CD4-positive, CD25-positive, alpha-beta regulatory T cell (primary cell): ENCODE results near the gene CEP78. TPM values are rescaled to one million over a fixed set of nuclear protein-coding genes. Genes with fewer than 3 reads are reported as not detected.

Source experiments
- ATAC-seq, 2 donors: fragments of 150-1000 bp; cut with Tn5 transposase; one replicate each; pipeline ENCODE4 v1.10.0; 2021; ENCODE audit warnings: low read depth in 2 of 2, moderate number of reproducible peaks in 2 of 2, moderate library complexity in 1 of 2
- DNase-seq, 3 donors: peaks; one replicate each; pipeline versions ENCODE4 v3.0.0 to v3.0.0-alpha.2; 2012 to 2022; ENCODE audit warnings: mixed read lengths in 1 of 3
- H3K27ac ChIP-seq: one replicate; pipeline ENCODE4 v1.7.0; 2013; ENCODE audit warnings: mild to moderate bottlenecking, low read length; ENCODE audit not compliant: insufficient read depth, poor library complexity, severe bottlenecking
- H3K27me3 ChIP-seq: one replicate; pipeline ENCODE4 v1.7.0; 2013; ENCODE audit warnings: low read length; ENCODE audit not compliant: control insufficient read depth, insufficient read depth
- H3K36me3 ChIP-seq: one replicate; pipeline ENCODE4 v1.7.0; 2013; ENCODE audit warnings: mild to moderate bottlenecking, low read length, moderate library complexity; ENCODE audit not compliant: control insufficient read depth, insufficient read depth
- H3K4me1 ChIP-seq: 2 replicates; pipeline ENCODE4 v1.7.0; 2013; ENCODE audit warnings: mild to moderate bottlenecking, low read length; ENCODE audit not compliant: insufficient read depth, control insufficient read depth, poor library complexity, severe bottlenecking
- H3K4me3 ChIP-seq: one replicate; pipeline ENCODE4 v1.7.0; 2013; ENCODE audit warnings: low read depth, mild to moderate bottlenecking, low read length, moderate library complexity
- H3K9me3 ChIP-seq, 2 experiments: 1 replicate in 1 of 2; 2 replicates in 1 of 2; pipeline ENCODE4 v1.7.0; 2013; ENCODE audit warnings: low read length in 2 of 2, mild to moderate bottlenecking in 1 of 2, moderate library complexity in 1 of 2; ENCODE audit not compliant: control insufficient read depth in 2 of 2
- H3K27ac Mint-ChIP-seq, 3 donors: one replicate each; pipeline ENCODE4 v1.8.0; 2020 to 2022; ENCODE audit warnings: mild to moderate bottlenecking in 3 of 3, mixed read lengths in 3 of 3, moderate library complexity in 2 of 3
- H3K27me3 Mint-ChIP-seq: one replicate; pipeline ENCODE4 v1.8.0; 2022; ENCODE audit warnings: mild to moderate bottlenecking, mixed read lengths
- H3K36me3 Mint-ChIP-seq: one replicate; pipeline ENCODE4 v1.8.0; 2020; ENCODE audit warnings: mixed read lengths
- H3K4me1 Mint-ChIP-seq, 4 donors: one replicate each; pipeline ENCODE4 v1.8.0; 2020 to 2022; ENCODE audit warnings: mixed read lengths in 4 of 4, mild to moderate bottlenecking in 1 of 4
- H3K4me3 Mint-ChIP-seq, 4 donors: one replicate each; pipeline ENCODE4 v1.8.0; 2020 to 2022; ENCODE audit warnings: mild to moderate bottlenecking in 4 of 4, mixed read lengths in 4 of 4, moderate library complexity in 3 of 4
- H3K9me3 Mint-ChIP-seq, 7 donors: one replicate each; pipeline ENCODE4 v1.8.0; 2020 to 2022; ENCODE audit warnings: mixed read lengths in 7 of 7, mild to moderate bottlenecking in 3 of 7, moderate library complexity in 2 of 7
- polyA plus RNA-seq, 4 donors: library from polyadenylated mRNA; unstranded; fragments of 300-500 nt; fragmentation: Illumina TruSeq; gene quantifications; one replicate each; pipeline ENCODE4 v1.2.3, GENCODE V29; 2021
- total RNA-seq: library from RNA; stranded (reverse); gene quantifications from one replicate; pipeline ENCODE4 v1.2.3, GENCODE V29; 2022

The CEP78 gene
- total and polyA plus RNA-seq, 5 donors from 2014 or later: 24.9 to 43.6 (median 31.4) TPM

DNA sequence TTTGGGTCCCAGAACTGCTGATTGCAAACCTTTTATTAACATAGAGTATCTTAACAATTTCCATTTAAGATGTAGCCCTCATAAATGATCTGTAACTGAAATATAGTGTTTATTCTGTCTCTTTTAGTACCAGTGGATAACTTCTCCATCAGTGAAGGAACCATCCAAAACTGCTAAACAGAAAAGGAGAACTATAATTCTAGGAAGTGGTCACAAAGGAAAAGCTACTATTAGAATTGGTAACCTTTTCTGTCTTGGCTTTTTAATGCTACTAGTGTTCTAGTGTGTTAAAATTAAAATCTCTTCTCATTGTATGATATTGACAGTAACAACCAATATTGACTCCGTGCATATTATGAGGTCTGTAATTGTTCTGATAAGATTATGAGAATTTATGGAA lies 12.8 kb downstream of the CEP78 start:
- H3K27ac Mint-ChIP-seq: peak overlapping the region in 1 of 3 donors; percentile 38
- Histone ChIP-seq H3K27ac (no peak overlapping the region), H3K27me3 (no peaks in the 10 kb centered on the region), H3K9me3 (no peaks in the 10 kb centered on the region), H3K4me3 (no peak overlapping the region), H3K36me3 (peaks cover 65% of the 10 kb centered on the region), H3K4me1 (no peaks in the 10 kb centered on the region)
- H3K4me1 Mint-ChIP-seq: peaks cover 6 to 29% (median 19%) of the 10 kb centered on the region in 4 donors
- H3K9me3 Mint-ChIP-seq: no peaks in the 10 kb centered on the region
- H3K36me3 Mint-ChIP-seq: peaks cover 54% of the 10 kb centered on the region
- ATAC-seq: no peak
- DNase-seq: no peak
- H3K4me3 Mint-ChIP-seq: no peak overlapping the region
- H3K27me3 Mint-ChIP-seq: no peaks in the 10 kb centered on the region

DNA sequence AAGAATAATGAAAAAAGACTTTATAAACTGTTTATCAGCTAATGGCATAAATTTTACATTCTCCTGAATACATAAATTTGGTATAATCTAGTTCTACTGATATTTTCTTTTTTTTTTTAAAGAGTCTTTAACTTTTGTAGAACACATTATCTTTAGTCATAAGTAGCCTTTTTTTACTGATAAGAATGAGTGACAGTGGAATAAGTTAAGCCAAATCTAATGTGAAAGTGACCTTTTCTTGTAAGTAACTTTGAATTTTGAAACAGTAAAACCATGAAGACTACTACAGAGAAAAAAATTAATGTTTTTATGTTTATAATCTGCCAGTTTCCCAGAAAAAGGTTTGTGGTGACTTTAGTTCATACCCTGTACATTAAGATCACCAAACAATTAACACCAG lies 13.7 kb downstream of the CEP78 start:
- Mint-ChIP-seq H3K27ac (no peak overlapping the region), H3K36me3 (peaks cover 60% of the 10 kb centered on the region), H3K4me3 (no peak overlapping the region), H3K9me3 (no peaks in the 10 kb centered on the region), H3K27me3 (no peaks in the 10 kb centered on the region), H3K4me1 (peaks cover 8 to 27% (median 20%) of the 10 kb centered on the region in 4 donors)
- H3K27me3 ChIP-seq: no peaks in the 10 kb centered on the region
- H3K4me1 ChIP-seq: no peaks in the 10 kb centered on the region
- ATAC-seq (no peak), DNase-seq (no peak)
- no peaks in the 10 kb centered on the region for H3K9me3 ChIP-seq
- H3K4me3 ChIP-seq: no peak overlapping the region
- H3K27ac ChIP-seq: no peak overlapping the region
- peaks cover 59% of the 10 kb centered on the region for H3K36me3 ChIP-seq

DNA sequence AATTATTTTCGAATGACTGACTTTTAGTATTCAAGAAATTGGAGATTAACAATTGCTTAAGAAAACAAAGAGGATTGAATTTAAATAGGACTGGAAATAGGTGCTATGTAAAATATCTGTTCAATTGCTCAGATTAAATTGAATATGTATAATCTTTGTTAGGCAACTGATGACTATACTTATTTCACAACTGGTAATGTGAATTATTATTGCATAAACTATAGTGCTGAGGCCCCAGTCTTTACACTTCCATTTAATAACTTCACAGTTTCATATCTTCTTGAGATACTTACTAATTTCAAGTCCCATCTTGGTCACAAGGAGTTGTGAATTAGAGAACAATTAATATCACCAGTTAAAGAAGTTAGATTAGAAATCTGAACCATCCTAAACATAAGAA lies 16.7 kb downstream of the CEP78 start:
- H3K36me3 Mint-ChIP-seq: peaks cover 58% of the 10 kb centered on the region
- Histone ChIP-seq H3K9me3 (no peaks in the 10 kb centered on the region), H3K36me3 (peaks cover 56% of the 10 kb centered on the region), H3K27ac (no peak overlapping the region), H3K4me3 (no peak overlapping the region), H3K27me3 (no peaks in the 10 kb centered on the region), H3K4me1 (no peaks in the 10 kb centered on the region)
- H3K27ac Mint-ChIP-seq: no peak overlapping the region
- H3K4me3 Mint-ChIP-seq: no peak overlapping the region
- H3K4me1 Mint-ChIP-seq: peaks cover 3 to 17% (median 9%) of the 10 kb centered on the region in 4 donors
- H3K27me3 Mint-ChIP-seq: no peaks in the 10 kb centered on the region
- DNase-seq (no peak), ATAC-seq (no peak)
- H3K9me3 Mint-ChIP-seq: no peaks in the 10 kb centered on the region

- Mint-ChIP-seq H3K27me3 (no peaks in the 10 kb centered on the region), H3K4me3 (no peak overlapping the region), H3K36me3 (peaks cover 54% of the 10 kb centered on the region), H3K9me3 (no peaks in the 10 kb centered on the region), H3K4me1 (peaks cover 2 to 12% (median 7%) of the 10 kb centered on the region in 4 donors), H3K27ac (no peak overlapping the region)
- no peaks in the 10 kb centered on the region for H3K27me3 ChIP-seq
- no peak for ATAC-seq
- no peak for DNase-seq
- H3K9me3 ChIP-seq: no peaks in the 10 kb centered on the region
- H3K4me1 ChIP-seq: no peaks in the 10 kb centered on the region
- H3K36me3 ChIP-seq: peaks cover 57% of the 10 kb centered on the region
- H3K4me3 ChIP-seq: no peak overlapping the region
- H3K27ac ChIP-seq: peak overlapping the region; percentile 2
These were observed 17.4 kb downstream of the CEP78 start for GRCh38 chr9:78253285-78253684.

GRCh38 chr9:78261403-78262001 lies 25.6 kb downstream of the CEP78 start:
- peaks cover 36% of the 10 kb centered on the region for H3K36me3 ChIP-seq
- ATAC-seq: no peak
- no peak overlapping the region for H3K27ac Mint-ChIP-seq

GRCh38 chr9:78262655-78263054 lies 26.8 kb downstream of the CEP78 start:
- H3K36me3 ChIP-seq: peaks cover 45% of the 10 kb centered on the region
- ATAC-seq: no peak
- H3K27me3 ChIP-seq: no peaks in the 10 kb centered on the region
- no peaks in the 10 kb centered on the region for H3K4me1 ChIP-seq
- no peaks in the 10 kb centered on the region for H3K27me3 Mint-ChIP-seq
- H3K9me3 Mint-ChIP-seq: no peaks in the 10 kb centered on the region
- no peak overlapping the region for H3K4me3 ChIP-seq
- H3K36me3 Mint-ChIP-seq: peaks cover 26% of the 10 kb centered on the region
- no peak overlapping the region for H3K27ac ChIP-seq
- no peak overlapping the region for H3K27ac Mint-ChIP-seq
- H3K4me3 Mint-ChIP-seq: no peak overlapping the region
- H3K4me1 Mint-ChIP-seq: peaks cover 3 to 15% (median 5%) of the 10 kb centered on the region in 4 donors
- H3K9me3 ChIP-seq: no peaks in the 10 kb centered on the region
- DNase-seq: no peak

More at GRCh38 chr9:78261403-78262001, 25.6 kb downstream of the CEP78 start:
- Mint-ChIP-seq H3K36me3 (peaks cover 30% of the 10 kb centered on the region), H3K4me3 (no peak overlapping the region), H3K9me3 (no peaks in the 10 kb centered on the region), H3K4me1 (peaks cover 3 to 15% (median 5%) of the 10 kb centered on the region in 4 donors), H3K27me3 (no peaks in the 10 kb centered on the region)
- H3K4me3 ChIP-seq: no peak overlapping the region
- H3K9me3 ChIP-seq: no peaks in the 10 kb centered on the region
- H3K27ac ChIP-seq: no peak overlapping the region
- no peaks in the 10 kb centered on the region for H3K4me1 ChIP-seq
- H3K27me3 ChIP-seq: no peaks in the 10 kb centered on the region
- peak in 2 of 3 donors; percentile 25 to 56 for DNase-seq

- no peak overlapping the region for H3K27ac Mint-ChIP-seq
- H3K36me3 Mint-ChIP-seq: peaks cover 36% of the 10 kb centered on the region
- no peaks in the 10 kb centered on the region for H3K27me3 Mint-ChIP-seq
- peaks cover 0 to 2% (median 0%) of the 10 kb centered on the region in 7 donors for H3K9me3 Mint-ChIP-seq
- H3K4me1 Mint-ChIP-seq: peaks cover 0 to 8% (median 0%) of the 10 kb centered on the region in 4 donors
- Histone ChIP-seq H3K27ac (no peak overlapping the region), H3K4me1 (no peaks in the 10 kb centered on the region), H3K27me3 (no peaks in the 10 kb centered on the region), H3K4me3 (no peak overlapping the region), H3K36me3 (peaks cover 66% of the 10 kb centered on the region), H3K9me3 (no peaks in the 10 kb centered on the region)
- no peak for ATAC-seq
- DNase-seq: no peak
- no peak overlapping the region for H3K4me3 Mint-ChIP-seq
These were observed 32.0 kb downstream of the CEP78 start for GRCh38 chr9:78267889-78268288.

- Histone ChIP-seq H3K36me3 (peaks cover 59% of the 10 kb centered on the region), H3K27me3 (no peaks in the 10 kb centered on the region), H3K27ac (no peak overlapping the region), H3K9me3 (no peaks in the 10 kb centered on the region), H3K4me1 (no peaks in the 10 kb centered on the region), H3K4me3 (no peak overlapping the region)
- H3K4me3 Mint-ChIP-seq: no peak overlapping the region
- H3K36me3 Mint-ChIP-seq: peaks cover 34% of the 10 kb centered on the region
- H3K27ac Mint-ChIP-seq: peak overlapping the region in 2 of 3 donors; percentile 0 to 3
- DNase-seq: no peak
- no peaks in the 10 kb centered on the region for H3K27me3 Mint-ChIP-seq
- H3K4me1 Mint-ChIP-seq: peaks cover 0 to 11% (median 1%) of the 10 kb centered on the region in 4 donors
- no peak for ATAC-seq
- peaks cover 0 to 2% (median 0%) of the 10 kb centered on the region in 7 donors for H3K9me3 Mint-ChIP-seq
These were observed 33.9 kb downstream of the CEP78 start for GRCh38 chr9:78269784-78270183.
